Brain pericyte (primary cell): Measurements from ENCODE around the gene LGALS3BP.
A peak's percentile ranks its signal among the peaks of the same experiment; 100 is the strongest.

Source experiments
- DNase-seq: peaks from one replicate; pipeline ENCODE4 v3.0.0-alpha.2; 2012; ENCODE audit warnings: low read depth, low spot score

Gene LGALS3BP

DNA sequence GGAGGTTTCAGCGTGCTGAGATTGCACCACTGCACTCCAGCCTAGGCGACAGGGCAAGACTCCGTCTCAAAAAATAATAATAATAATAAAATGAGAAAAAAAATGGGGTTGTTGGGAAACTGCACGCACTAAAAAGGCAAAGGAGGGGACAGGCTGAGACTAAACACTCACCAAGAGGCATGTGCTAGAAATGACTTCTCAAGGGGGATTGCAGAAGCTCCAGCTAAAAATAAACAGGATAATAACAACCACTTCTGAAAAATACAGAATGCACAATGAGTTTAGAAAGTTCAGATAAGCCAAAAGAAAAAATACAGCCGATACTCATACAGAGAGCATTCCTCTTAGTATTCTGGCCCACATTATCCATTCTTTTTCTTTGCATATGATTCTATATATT, 39.5 kb downstream of the LGALS3BP start:
- no peak for DNase-seq

DNA sequence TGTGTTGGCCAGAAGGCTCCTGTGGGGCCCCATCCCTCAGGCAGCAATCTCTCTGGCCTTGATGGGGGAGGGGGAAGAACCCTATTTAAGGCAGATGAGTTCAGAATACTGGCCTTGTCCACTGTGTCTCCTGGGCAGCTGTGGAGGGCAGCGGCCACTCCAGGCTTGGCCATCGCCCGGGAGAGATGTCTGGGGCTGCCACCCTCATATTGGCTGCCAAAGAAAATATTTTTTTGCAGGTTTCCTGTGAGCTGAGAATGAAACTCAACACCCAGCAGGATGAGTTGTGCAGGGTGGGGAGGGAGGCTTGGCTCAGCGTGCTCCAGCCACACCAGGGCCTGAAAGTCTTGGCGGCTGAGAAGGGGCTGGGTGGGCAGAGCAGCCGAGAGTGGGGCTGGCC, 40.1 kb downstream of the LGALS3BP start:
- no peak for DNase-seq

DNA sequence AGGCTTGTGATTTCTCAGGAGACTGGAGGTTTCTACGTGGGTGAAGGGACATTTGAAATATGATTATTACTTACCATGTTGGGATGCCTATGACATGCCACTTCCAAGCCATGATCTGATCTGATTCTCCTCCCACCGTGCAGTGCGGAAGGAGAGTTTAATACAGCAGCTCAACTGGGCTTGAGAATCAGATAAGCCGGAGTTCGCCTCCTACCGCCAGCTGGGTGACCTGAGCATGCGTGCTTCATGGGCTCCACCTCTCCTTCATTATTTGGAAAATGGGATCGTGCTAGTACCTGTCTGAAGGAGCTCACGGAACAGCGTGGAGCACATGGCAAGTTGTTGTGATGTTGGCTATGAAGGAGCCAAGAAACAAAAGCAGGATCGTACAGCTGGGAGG, 42.2 kb downstream of the LGALS3BP start:
- DNase-seq, result no peak

DNA sequence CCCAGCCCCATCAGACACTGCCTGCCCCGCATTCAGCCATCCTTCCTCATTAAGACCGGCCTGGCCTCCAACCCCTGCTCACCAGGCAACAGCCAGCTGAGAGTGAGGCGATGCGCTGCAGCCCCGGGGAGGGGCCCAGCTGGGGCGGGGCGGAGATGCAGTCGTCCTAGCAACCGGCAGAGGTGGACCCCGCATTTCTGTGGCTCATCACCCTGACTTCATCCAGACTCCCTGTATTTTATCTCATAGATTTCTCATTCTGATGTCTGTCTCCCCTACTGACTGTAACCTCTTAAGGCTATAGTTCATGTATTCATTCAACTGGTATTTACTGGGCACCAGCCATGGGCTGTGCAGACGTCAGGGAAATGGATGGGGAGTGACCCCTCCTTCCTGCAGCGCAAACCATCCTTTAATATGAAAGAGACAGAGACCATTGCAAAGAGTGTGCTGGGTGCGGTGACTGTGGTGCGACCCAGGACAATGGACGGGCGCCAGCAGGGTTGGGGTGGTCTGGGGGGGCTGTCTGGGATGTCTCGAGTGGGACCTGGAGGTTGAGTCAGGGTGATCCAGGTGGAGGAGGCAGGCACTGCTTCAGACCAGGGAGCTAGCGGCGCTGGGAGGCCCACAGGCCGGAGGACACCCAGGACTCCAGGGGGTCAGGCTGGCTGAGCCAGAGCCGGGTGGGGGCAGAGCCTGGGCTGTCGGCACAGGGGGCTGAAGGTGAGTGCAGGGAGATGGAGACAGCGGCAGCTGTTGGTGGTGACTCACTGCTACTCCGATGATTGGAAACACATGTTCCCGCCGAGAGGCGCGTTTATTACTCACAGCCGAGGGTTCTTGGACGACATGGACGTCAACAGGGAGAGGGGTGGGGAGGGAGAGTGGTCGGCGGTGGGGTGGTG, 44.1 kb downstream of the LGALS3BP start:
- DNase-seq, result peak; percentile 89

DNA sequence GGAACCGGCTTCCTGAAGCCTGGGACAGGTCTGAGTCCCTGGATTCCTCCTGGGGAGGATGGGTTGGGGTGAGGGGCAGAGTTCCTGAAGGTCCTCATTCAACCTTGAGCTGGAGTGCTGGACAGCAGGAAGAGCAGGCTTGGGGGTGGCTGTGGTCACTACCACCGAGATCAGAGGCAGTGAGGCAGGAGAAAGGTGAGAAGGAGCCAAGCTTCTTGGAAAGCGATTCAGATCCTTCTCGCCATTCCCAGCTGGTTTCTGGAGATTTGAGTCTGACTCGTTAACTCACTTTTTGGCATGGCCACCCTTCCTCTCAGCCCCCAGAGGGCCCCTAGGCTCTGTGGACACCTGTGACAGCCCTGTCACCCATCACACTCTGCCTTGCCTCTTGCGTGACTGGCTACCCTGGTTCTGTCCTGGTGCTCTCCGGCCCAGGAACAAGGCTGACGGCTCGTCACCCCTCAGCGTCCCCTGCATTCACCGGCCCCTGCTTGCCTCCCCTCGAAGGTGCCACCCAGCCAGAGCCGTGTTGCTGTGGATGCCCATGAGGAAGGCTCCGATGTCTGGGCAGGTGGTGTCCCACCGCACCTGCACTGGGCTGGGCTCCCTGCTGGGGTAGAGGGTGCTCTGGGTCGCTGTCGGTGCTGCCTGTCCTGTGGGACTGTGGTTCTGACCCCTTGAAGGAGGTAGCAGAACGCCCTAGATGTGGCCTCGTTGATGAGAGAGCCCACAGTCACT, 44.9 kb downstream of the LGALS3BP start:
- DNase-seq, result no peak

DNA sequence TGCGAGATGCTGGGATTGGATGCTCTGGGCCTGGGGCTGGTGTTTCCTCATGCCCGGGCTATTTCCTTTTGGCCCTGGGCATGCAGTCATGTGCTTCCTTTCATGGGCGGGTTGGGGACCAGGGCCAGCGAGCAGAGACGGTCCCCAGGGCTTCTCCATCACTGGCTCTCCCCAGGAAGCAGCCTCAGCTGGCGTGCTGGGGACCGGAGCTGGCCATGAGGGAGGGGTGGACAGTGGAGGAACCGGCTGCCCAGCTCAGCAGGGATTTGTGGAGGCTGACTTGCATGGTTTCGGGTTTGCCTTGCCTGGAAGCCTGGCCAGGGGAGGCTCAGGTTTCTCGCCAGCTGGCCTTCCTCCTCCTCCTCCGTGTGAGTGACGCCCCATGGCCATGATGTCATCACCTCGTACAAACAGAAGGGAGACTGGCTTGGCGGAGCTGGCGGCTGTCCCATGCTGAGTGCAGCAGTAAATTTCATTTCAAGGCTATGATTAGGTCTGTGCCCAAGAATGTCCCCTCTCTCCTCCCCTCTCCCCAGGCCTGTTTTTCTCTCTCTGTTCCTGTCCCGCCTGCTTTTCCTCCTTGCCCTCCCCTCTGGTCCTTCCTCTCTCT, 45.7 kb downstream of the LGALS3BP start:
- peak; percentile 98 for DNase-seq

GRCh38 chr17:78933025-78933958, 46.4 kb downstream of the LGALS3BP start:
- DNase-seq, result peak; percentile 79

DNA sequence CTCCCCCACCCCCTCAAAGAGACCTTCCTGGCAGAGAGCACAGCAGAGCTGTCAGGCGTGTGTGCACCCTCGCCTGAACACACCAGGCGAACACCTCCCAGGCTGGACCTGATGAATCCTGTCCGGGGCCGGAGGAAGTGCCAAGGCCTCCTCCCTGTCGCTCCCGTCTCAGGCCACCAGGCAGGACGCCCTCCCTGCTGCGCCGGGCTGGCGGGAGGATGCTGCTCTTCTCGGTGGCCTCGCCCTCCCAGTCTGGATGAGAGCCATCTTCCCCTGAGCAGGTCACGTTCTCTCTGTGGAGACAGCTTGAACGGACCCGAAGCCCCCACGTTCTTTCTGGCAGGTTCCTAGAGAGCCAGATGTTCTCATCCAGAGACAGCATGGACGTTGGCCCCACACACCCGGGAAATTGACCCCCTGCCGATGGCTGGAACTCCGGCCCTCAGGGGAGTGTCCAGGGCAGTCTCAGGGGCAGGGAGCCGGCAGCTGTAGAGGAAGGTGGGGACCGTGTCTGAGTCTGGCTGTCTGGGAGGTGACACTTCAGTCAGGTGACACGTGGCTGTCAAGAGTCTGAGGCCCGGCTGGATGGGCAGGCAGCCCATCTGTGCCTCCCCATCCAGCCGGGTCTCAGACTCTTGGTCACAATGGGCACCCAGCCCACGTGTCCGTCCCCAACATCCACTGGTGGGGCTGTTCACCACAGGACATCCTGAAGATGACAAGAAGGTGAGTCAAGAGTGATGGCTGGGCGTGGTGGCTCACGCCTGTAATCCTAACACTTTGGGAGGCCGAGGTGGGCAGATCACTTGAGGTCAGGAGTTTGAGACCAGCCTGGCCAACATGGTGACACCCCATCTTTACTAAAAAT, 49.6 kb downstream of the LGALS3BP start:
- no peak for DNase-seq

DNA sequence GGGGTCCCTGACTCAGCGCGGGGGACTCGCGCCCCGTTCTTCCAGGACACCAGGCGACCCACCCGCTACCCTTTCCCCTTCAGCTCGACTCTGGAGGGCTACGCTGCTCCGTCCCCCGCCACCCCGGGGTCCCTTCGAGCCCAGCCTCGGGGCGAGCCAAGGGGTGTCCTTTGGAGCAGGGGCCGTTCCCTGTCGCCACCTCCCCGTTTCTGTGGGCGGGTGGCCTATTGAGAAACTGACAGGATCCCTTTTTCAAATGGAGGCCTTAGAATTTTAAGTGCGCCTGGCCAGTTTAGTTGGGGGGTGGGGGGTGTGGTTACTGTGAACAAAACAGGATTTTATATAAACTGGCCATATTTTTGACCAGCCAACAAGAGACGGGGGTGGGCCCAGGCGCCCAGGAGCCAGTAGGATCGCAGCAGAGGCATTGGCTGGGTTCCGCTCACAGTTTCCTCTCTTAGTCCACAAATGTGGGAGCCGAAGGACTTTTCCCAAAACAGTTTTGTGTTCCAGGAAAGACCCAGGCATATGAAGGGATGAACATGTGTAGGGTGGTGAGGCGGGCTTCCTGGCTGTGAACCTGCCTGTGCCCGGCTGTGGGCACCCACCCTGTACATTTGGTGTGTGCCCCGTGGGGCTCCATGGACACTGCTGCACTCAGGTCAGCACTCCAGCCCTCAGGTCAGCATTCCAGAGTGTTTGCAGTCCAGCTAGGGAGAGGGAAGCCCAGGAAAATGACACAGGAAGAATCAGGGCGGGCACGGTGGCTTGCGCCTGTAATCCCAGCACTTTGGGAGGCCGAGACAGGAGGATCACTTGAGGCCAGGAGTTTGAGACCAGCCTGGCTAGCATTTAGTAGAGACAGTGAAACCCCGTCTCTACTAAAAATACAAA, 53.8 kb downstream of the LGALS3BP start:
- DNase-seq, result no peak

- no peak for DNase-seq
Observed at GRCh38 chr17:78925234-78925633, 54.5 kb downstream of the LGALS3BP start, which contains the start of gene TIMP2. Gene TIMP2, minus strand, starts transcription at chr17:78925387. Its CDS starts 299 bp downstream, at chr17:78925088.

GRCh38 chr17:78924481-78925151, 55.1 kb downstream of the LGALS3BP start:
- DNase-seq, result no peak

- no peak for DNase-seq
Observed at GRCh38 chr17:78923660-78924453, 55.9 kb downstream of the LGALS3BP start.

DNA sequence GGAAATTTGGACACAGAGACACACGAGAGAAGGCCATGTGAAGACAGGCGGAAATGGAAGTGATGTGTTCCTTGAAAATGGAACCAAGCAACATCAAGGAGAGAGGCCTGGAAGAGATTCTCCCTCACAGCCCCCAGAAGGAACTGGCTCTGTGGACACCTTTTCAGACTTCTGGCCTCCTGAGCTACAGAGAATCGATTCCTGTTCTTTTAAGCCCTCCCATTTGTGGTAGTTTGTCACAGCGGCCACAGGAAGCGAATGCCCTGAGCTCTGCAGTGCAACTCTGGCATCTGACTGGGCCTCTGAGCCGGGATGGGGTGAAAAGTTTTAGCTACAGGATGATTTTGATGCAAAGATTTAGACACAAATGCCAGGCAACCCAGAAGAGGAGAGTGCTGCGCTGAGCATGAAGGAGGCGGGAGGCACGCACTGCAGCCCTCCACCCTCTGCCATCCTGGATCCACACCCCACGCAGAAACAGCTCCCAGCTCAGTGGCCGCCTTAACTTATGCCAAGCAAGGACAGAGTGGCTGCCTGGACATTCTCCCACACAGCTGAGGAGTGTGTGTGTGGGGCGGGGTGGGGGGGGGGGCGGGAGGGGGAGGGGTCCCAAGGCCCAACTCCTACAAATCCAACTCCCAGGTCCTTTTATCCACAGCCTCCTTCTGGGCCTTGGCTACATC, 56.8 kb downstream of the LGALS3BP start:
- DNase-seq, result no peak

GRCh38 chr17:78921437-78921971, 58.2 kb downstream of the LGALS3BP start:
- no peak for DNase-seq
